Mesothelial cell of epicardium (in vitro differentiated cells): ENCODE results near the gene DVL1. TPM values are rescaled to one million over a fixed set of nuclear protein-coding genes. Genes with fewer than 3 reads are reported as not detected.

Experiments
- DNase-seq, 2 experiments: peaks; one replicate each; pipeline ENCODE4 v3.0.0; 2021; ENCODE audit warnings: low spot score in 2 of 2; ENCODE audit not compliant: unreplicated experiment in 2 of 2
- H3K27ac Mint-ChIP-seq: 2 replicates; pipeline ENCODE4 v1.8.0; 2021; ENCODE audit warnings: mixed read lengths
- H3K27me3 Mint-ChIP-seq: 2 replicates; pipeline ENCODE4 v1.8.0; 2021; ENCODE audit warnings: low read depth, mixed read lengths
- H3K36me3 Mint-ChIP-seq: 2 replicates; pipeline ENCODE4 v1.8.0; 2021; ENCODE audit warnings: mixed read lengths
- H3K4me1 Mint-ChIP-seq: 2 replicates; pipeline ENCODE4 v1.8.0; 2021; ENCODE audit warnings: mixed read lengths
- H3K4me3 Mint-ChIP-seq: 2 replicates; pipeline ENCODE4 v1.8.0; 2021; ENCODE audit warnings: mild to moderate bottlenecking, moderate library complexity, mixed read lengths
- H3K9me3 Mint-ChIP-seq: 2 replicates; pipeline ENCODE4 v1.8.0; 2021; ENCODE audit warnings: mixed read lengths
- total RNA-seq: library from RNA; stranded (reverse); gene quantifications from 3 replicates; pipeline ENCODE4 v1.2.1, GENCODE V29; 2021
- TF ChIP-seq, protein P1 (sequence below): fragments of 200-600 bp; sonication (generic); IDR thresholded peaks from one replicate; pipeline ENCODE4 v1.5.0; 2021; ENCODE audit warnings: antibody characterized with exemption; ENCODE audit not compliant: unreplicated experiment

Gene DVL1
- total RNA-seq, 1 donor from 2014 or later: 54.5 TPM

DNA sequence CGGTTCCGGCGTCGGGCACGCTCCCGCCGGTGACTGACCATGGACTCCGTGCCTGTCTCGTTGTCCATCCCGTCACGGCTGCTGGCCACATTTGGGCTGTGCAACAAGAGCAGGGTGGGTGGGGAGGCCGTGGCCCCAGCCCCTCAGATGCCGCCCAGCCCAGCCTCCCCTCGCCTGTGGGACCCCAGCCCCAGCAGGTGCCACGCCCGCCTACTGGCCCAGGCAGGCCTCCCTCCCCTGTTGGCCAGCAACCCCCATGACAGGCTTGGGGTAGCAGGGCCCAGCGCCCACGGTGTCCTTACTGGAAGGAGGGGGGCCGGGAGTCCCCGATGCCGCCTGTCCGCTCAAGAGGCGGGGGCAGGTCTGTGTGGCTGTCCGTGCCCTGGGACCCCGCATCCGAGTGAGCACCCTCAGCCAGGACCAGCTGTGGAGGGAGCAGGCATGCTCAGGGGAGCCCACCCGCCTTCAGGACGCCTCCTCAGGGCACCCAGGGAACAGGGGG is 7.1 kb downstream of the DVL1 start:
- no peak overlapping the region for H3K27ac Mint-ChIP-seq
- no peaks in the 10 kb centered on the region for H3K9me3 Mint-ChIP-seq
- no peak overlapping the region for H3K4me3 Mint-ChIP-seq
- TF ChIP-seq, protein P1, sequence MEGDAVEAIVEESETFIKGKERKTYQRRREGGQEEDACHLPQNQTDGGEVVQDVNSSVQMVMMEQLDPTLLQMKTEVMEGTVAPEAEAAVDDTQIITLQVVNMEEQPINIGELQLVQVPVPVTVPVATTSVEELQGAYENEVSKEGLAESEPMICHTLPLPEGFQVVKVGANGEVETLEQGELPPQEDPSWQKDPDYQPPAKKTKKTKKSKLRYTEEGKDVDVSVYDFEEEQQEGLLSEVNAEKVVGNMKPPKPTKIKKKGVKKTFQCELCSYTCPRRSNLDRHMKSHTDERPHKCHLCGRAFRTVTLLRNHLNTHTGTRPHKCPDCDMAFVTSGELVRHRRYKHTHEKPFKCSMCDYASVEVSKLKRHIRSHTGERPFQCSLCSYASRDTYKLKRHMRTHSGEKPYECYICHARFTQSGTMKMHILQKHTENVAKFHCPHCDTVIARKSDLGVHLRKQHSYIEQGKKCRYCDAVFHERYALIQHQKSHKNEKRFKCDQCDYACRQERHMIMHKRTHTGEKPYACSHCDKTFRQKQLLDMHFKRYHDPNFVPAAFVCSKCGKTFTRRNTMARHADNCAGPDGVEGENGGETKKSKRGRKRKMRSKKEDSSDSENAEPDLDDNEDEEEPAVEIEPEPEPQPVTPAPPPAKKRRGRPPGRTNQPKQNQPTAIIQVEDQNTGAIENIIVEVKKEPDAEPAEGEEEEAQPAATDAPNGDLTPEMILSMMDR: no peak
- H3K4me1 Mint-ChIP-seq: peaks cover 5% of the 10 kb centered on the region
- peaks cover 18% of the 10 kb centered on the region for H3K36me3 Mint-ChIP-seq
- no peak for DNase-seq
- no peaks in the 10 kb centered on the region for H3K27me3 Mint-ChIP-seq

DNA sequence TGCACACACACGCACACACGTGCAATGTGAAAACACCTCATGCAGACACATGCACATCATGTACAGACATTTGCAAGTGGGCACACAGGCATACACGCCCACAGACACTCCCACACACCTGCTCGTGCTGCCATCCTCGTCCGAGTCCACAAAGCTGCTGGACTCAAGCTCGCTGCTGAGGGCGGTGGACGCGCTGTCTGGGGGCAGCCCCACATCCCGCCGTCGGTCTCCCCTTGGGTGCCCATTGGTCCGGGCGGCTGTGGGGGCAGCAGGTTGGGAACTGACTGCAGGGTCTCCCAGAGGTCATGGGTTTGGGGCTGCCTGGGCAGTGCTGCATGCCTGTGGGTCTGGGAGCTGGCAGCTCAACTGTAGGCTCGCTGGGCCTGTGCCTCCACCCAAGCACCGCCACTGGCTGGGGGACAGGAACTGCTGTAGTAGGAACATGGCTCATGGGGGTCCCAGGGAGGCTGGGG is 7.6 kb downstream of the DVL1 start:
- DNase-seq: no peak
- Mint-ChIP-seq H3K27me3 (no peaks in the 10 kb centered on the region), H3K36me3 (peaks cover 18% of the 10 kb centered on the region), H3K27ac (no peak overlapping the region), H3K4me3 (no peak overlapping the region), H3K4me1 (no peaks in the 10 kb centered on the region), H3K9me3 (no peaks in the 10 kb centered on the region)
- TF ChIP-seq, protein P1: no peak

DNA sequence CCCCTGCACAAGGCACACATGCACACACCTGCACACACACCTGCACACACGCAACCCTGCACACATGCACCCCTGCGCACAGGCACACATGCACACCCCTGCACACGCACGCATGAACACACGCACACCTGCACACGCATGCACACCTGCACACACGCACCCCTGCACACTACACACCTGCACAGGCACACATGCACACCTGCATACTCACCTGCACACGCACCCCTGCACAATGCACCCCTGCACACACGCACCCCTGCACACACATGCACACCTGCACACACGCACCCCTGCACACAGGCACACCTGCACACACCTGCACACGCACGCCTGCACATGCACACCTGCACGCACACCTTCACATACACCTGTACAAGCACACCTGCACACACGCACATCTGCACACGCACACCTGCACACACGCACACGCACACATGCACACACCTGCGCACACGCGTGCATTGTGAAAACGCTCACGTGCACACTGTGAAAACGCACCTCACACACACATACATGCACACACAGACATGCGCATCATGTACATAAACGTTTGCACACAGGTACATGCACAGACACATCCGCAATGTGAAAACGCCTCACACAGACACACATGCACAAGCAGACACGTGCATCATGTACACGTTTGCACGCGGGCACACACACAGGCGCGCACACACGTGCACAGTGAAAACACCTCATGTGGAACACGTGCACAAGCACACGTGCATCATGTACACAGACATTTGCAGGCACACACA is 8.2 kb downstream of the DVL1 start:
- H3K27me3 Mint-ChIP-seq: no peaks in the 10 kb centered on the region
- no peak overlapping the region for H3K27ac Mint-ChIP-seq
- H3K4me3 Mint-ChIP-seq: no peak overlapping the region
- H3K36me3 Mint-ChIP-seq: peaks cover 18% of the 10 kb centered on the region
- DNase-seq: no peak
- no peaks in the 10 kb centered on the region for H3K4me1 Mint-ChIP-seq
- H3K9me3 Mint-ChIP-seq: no peaks in the 10 kb centered on the region
- TF ChIP-seq, protein P1: no peak

DNA sequence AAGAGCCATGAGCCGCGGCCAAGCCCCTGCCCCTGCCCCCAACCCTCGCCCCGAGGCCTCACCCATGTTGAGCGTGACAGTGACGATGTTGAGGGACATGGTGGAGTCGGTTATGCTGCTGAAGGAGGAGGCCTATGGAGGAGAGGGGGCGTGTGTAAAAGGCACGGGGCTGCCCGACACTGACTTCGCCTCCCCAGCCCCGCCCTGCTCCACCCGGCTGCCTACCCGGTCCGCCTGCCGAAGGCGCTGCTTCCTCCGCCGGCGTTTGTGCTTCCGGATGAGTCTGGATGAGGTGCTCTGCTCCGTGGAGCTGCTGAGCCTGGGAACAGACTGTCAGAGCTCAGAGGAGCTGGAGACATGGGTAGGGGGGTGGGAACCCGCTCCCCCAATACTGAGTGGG is 9.0 kb downstream of the DVL1 start:
- H3K4me3 Mint-ChIP-seq: no peak overlapping the region

DNA sequence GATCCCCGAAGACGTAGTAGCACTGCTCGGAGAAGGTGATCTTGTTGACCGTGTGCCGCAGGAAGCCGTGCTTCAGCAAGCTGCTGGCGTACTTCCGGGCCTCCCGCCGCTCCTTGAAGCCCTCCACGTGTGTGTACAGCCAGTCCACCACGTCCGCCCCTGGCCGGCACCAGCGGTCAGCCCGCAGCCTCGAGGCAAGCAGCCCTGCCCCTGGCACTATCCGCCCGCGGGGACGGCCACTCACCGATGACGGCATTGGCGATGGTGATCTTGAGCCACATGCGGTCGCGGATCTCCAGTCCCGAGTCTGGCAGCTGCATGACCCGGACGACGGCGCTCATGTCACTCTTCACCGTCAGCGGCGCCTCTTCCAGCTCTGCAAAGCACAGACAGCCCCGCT is 10.9 kb downstream of the DVL1 start:
- TF ChIP-seq, protein P1: no peak
- no peak for DNase-seq
- Mint-ChIP-seq H3K36me3 (peaks cover 18% of the 10 kb centered on the region), H3K9me3 (no peaks in the 10 kb centered on the region), H3K27ac (no peak overlapping the region), H3K4me3 (no peak overlapping the region), H3K27me3 (no peaks in the 10 kb centered on the region), H3K4me1 (no peaks in the 10 kb centered on the region)

More for the DNA sequence above, 9.0 kb downstream of the DVL1 start:
- H3K27ac Mint-ChIP-seq: no peak overlapping the region
- H3K36me3 Mint-ChIP-seq: peaks cover 18% of the 10 kb centered on the region
- TF ChIP-seq, protein P1: no peak
- H3K27me3 Mint-ChIP-seq: no peaks in the 10 kb centered on the region
- H3K4me1 Mint-ChIP-seq: no peaks in the 10 kb centered on the region
- no peaks in the 10 kb centered on the region for H3K9me3 Mint-ChIP-seq
- no peak for DNase-seq
